PC-9 (cell line): ENCODE data around the gene UGT2A2. TPM values are rescaled to one million over a fixed set of nuclear protein-coding genes. Genes with fewer than 3 reads are reported as not detected.

Source experiments
- BruUV-seq: library from RNA; stranded (reverse); fragments of 400-500 nt; replicated peaks from 2 replicates; lab custom pipeline; 2021; lab: Mats Ljungman, UMichigan
- CTCF ChIA-PET: fragments of 300-600 bp; sonication (Branson Sonifier 250); formaldehyde crosslinking; loops from one replicate; lab custom pipeline; 2022; ENCODE audit warnings: antibody characterized with exemption; lab: Charles Lee
- POLR2A ChIA-PET: fragments of 300-600 bp; sonication (Branson Sonifier 250); formaldehyde crosslinking; loops from one replicate; lab custom pipeline; 2022; ENCODE audit warnings: antibody characterized with exemption; ENCODE audit not compliant: unreplicated experiment; lab: Charles Lee
- DNase-seq, 2 experiments: peaks; one replicate each; pipeline versions ENCODE4 v3.0.0 to v3.0.0-alpha.2; 2015 to 2022; ENCODE audit warnings: mixed read lengths in 1 of 2
- H2AFZ ChIP-seq: fragments of 200-600 bp; sonication (generic); 2 replicates; pipeline ENCODE4 v1.8.1; 2017; ENCODE audit warnings: antibody characterized with exemption
- H3F3A ChIP-seq: fragments of 200-600 bp; sonication (generic); 2 replicates; pipeline ENCODE4 v1.8.1; 2017; ENCODE audit warnings: antibody characterized with exemption, mild to moderate bottlenecking, low read depth; ENCODE audit not compliant: insufficient read depth
- H3K27ac ChIP-seq: fragments of 200-600 bp; sonication (generic); 2 replicates; pipeline ENCODE4 v1.6.1; 2016; ENCODE audit warnings: mixed run types
- H3K27me3 ChIP-seq: fragments of 200-600 bp; sonication (generic); 2 replicates; pipeline ENCODE4 v1.6.1; 2016; ENCODE audit warnings: low read depth, mixed run types; ENCODE audit not compliant: insufficient read depth
- H3K36me3 ChIP-seq: fragments of 200-600 bp; sonication (generic); 2 replicates; pipeline ENCODE4 v1.6.1; 2016; ENCODE audit warnings: low read depth, mixed run types
- H3K4me1 ChIP-seq: fragments of 200-600 bp; sonication (generic); replicated peaks from 2 replicates; pipeline ENCODE4 v1.6.1; 2016; ENCODE audit warnings: mixed run types; ENCODE audit not compliant: insufficient read depth
- H3K4me2 ChIP-seq: fragments of 200-600 bp; sonication (generic); 2 replicates; pipeline ENCODE4 v1.6.1; 2017; ENCODE audit warnings: mixed run types
- H3K4me3 ChIP-seq: fragments of 200-600 bp; sonication (generic); 2 replicates; pipeline ENCODE4 v1.6.1; 2016; ENCODE audit warnings: mixed run types
- H3K79me2 ChIP-seq: fragments of 200-600 bp; sonication (generic); 2 replicates; pipeline ENCODE4 v1.6.1; 2017; ENCODE audit warnings: low read depth, mixed run types
- H3K9me2 ChIP-seq: fragments of 200-600 bp; sonication (generic); 2 replicates; pipeline ENCODE4 v1.8.1; 2017; ENCODE audit warnings: mild to moderate bottlenecking; ENCODE audit not compliant: insufficient read depth
- H3K9me3 ChIP-seq: fragments of 200-600 bp; sonication (generic); 2 replicates; pipeline ENCODE4 v1.8.1; 2016; ENCODE audit warnings: low read depth; ENCODE audit not compliant: insufficient read depth
- H4K20me1 ChIP-seq: fragments of 200-600 bp; sonication (generic); 2 replicates; pipeline ENCODE4 v1.8.1; 2017; ENCODE audit not compliant: insufficient read depth
- CTCF ChIP-seq: fragments of 200-600 bp; sonication (generic); conservative IDR thresholded peaks from 2 replicates; pipeline ENCODE4 v1.6.1; 2017; ENCODE audit warnings: mixed run types, antibody characterized with exemption, mild to moderate bottlenecking, moderate library complexity
- EZH2 ChIP-seq: fragments of 200-600 bp; sonication (generic); IDR thresholded peaks from 2 replicates; pipeline ENCODE4 v1.8.0; 2017; ENCODE audit warnings: antibody characterized with exemption, low read depth
- intact Hi-C: fragments of 100-400 bp; cut with micrococcal nuclease; formaldehyde crosslinking; loops from one replicate; pipeline ENCODE4 v1.10.0; 2022; ENCODE audit not compliant: unreplicated experiment
- total RNA-seq: library from RNA; stranded (reverse); gene quantifications from 2 replicates; pipeline ENCODE4 v1.2.3, GENCODE V29; 2021

UGT2A2 gene
- total RNA-seq, 1 experiment from 2014 or later: not detected

DNA sequence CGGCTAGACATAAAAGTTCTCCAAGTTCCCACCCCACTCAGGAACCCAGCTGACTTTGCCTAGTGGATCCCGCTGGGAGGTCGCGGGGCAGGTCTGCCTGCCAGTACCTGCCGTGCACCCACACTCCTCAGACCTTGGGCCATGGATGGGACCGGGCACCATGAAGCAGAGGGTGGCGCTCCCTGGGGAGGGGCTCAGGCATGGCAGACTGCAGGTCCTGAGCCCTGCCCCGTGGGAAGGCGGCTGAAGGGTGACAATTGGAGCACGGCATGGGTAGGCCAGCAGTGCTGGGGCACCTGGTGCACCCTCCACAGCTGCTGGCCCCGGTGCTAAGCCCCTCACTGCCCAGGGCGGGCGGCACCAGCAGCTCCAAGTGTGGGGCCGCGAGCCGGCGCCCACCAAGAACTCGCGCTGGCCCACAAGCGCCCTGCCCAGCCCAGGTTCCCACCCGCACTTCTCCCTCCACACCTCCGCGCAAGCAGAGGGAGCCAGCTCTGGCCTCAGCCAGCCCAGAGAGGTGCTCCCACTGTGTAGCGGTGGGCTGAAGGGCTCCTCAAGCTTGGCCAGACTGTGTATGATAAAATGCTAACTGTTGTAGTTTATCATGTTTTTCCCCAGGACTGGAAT, 63.1 kb downstream of the UGT2A2 start:
- no peaks in the 10 kb centered on the region for H3K36me3 ChIP-seq
- no peak overlapping the region for H3K27ac ChIP-seq
- DNase-seq: no peak
- intact Hi-C loops: no loop called here
- no peaks in the 10 kb centered on the region for H3K4me1 ChIP-seq
- POLR2A ChIA-PET: no interaction called here
- H3F3A ChIP-seq: no peaks in the 10 kb centered on the region
- no peaks in the 10 kb centered on the region for H3K9me3 ChIP-seq
- H3K4me2 ChIP-seq: no peak overlapping the region
- no peak overlapping the region for H2AFZ ChIP-seq
- H4K20me1 ChIP-seq: no peaks in the 10 kb centered on the region
- BruUV-seq: no TSS peak
- CTCF ChIA-PET: no interaction called here
- no peaks in the 10 kb centered on the region for H3K79me2 ChIP-seq
- TF ChIP-seq EZH2 (no peak), CTCF (no peak)
- no peaks in the 10 kb centered on the region for H3K9me2 ChIP-seq
- H3K27me3 ChIP-seq: no peaks in the 10 kb centered on the region
- no peak overlapping the region for H3K4me3 ChIP-seq

DNA sequence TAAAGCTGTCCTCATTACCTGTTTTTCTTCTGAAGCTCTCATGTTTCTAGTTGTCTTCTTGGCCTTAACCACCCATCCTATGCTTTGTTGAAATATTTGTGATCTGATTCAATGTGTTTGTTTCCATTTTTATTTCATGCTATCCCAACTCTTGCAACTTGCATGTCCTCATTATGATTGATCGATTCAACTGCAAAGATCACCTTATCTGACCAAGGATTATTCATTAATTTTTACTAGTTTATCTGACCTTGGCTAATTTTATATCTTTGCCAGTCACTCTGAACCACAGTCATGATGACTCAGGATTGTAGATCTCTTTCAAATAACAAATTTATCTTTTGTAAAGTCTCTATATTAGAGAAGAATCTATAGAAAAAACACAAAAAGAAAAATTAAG, 70.7 kb downstream of the UGT2A2 start:
- H3K9me3 ChIP-seq: no peaks in the 10 kb centered on the region
- DNase-seq: no peak
- TF ChIP-seq CTCF: no peak
- TF ChIP-seq EZH2: no peak

DNA sequence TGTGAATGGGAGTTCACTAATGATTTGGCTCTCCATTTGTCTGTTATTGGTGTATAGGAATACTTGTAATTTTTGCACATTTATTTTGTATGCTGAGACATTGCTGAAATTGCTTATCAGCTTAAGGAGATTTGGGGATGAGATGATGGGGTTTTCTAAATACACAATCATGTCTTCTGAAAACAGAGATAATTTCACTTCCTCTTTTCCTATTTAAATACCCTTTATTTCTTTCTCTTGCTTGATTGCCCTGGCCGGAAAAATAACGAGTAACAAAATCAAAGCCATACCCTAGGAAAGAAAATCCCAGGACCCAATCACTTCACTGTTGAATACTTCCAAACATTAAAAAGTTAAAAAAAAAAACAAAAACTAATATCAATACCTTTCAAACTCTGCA, 76.0 kb downstream of the UGT2A2 start:
- Histone ChIP-seq H3K4me3 (no peak overlapping the region), H3F3A (no peaks in the 10 kb centered on the region), H3K4me1 (no peaks in the 10 kb centered on the region), H2AFZ (no peak overlapping the region), H3K4me2 (no peak overlapping the region), H3K9me2 (no peaks in the 10 kb centered on the region), H3K27ac (no peak overlapping the region), H3K79me2 (no peaks in the 10 kb centered on the region), H3K36me3 (no peaks in the 10 kb centered on the region), H4K20me1 (no peaks in the 10 kb centered on the region), H3K9me3 (no peaks in the 10 kb centered on the region), H3K27me3 (no peaks in the 10 kb centered on the region)
- intact Hi-C loops: no loop called here
- CTCF ChIA-PET: no interaction called here
- DNase-seq: no peak
- TF ChIP-seq CTCF (no peak), EZH2 (no peak)
- POLR2A ChIA-PET: no interaction called here
- BruUV-seq: no TSS peak

More for the DNA sequence above, 70.7 kb downstream of the UGT2A2 start:
- POLR2A ChIA-PET: no interaction called here
- Histone ChIP-seq H3K9me2 (no peaks in the 10 kb centered on the region), H2AFZ (no peak overlapping the region), H3K27me3 (no peaks in the 10 kb centered on the region), H3K79me2 (no peaks in the 10 kb centered on the region), H3K4me2 (no peak overlapping the region), H3K4me1 (no peaks in the 10 kb centered on the region), H3K36me3 (no peaks in the 10 kb centered on the region), H3F3A (no peaks in the 10 kb centered on the region), H3K4me3 (no peak overlapping the region), H4K20me1 (no peaks in the 10 kb centered on the region), H3K27ac (no peak overlapping the region)
- CTCF ChIA-PET: no interaction called here
- intact Hi-C loops: no loop called here
- BruUV-seq: no TSS peak
